Gastrocnemius medialis (tissue), 4 donors: ENCODE measurements around the gene ASAP3.

Experiments used
- POLR2A ChIP-seq, 2 donors: fragments of 450-650 bp; IDR thresholded peaks; one replicate each; pipeline ENCODE4 v1.6.1; 2017; ENCODE audit warnings: antibody characterized with exemption in 2 of 2, mild to moderate bottlenecking in 2 of 2, moderate library complexity in 2 of 2
- TF ChIP-seq, protein P1 (sequence below), 5 experiments: fragments of 450-650 bp in 3 of 5; fragments of 200-600 bp in 2 of 5; sonication (generic) in 2 of 5; IDR thresholded peaks in 4 of 5; conservative IDR thresholded peaks in 1 of 5; 1 replicate in 4 of 5; 2 replicates in 1 of 5; pipeline ENCODE4 v1.5.1; 2016 to 2019; ENCODE audit warnings: antibody characterized with exemption in 5 of 5, mild to moderate bottlenecking in 3 of 5, moderate library complexity in 3 of 5

DNA sequence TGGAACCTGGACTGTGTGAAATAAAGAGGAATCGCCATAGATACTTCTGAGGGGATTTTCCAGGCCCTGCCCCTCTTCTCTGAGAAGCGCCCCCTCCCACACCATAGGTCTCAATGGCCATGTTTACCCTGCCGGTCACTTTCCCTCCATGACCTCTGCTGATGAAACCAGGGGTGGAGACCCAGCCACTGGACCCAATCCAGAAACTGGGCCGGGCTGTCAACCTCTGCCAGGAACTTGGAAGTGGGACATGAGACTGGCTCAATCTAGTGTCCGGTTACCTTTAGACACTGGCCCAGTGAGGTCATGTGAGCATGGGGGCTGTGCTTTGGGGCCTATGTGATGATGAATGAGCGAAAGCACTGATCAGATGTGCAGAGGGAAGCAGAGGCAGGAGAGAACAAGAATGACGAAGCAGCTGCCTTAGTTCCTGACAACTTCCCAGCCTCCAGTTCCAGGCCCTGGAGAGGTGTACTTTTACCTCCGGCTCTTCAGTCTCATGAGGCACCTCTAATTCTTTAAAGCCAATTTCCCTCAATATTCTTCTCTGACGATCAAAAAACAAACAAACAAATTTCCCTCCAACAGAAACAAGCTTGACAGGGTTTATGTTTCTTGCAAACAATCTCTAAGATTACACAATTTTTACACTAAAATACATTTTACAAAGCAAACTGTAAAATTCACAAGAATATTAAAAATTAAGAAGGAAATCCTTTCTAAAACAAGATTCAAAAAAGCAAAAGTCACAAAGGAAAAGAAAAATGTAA lies 4.9 kb downstream of the ASAP3 start:
- TF ChIP-seq, protein P1, sequence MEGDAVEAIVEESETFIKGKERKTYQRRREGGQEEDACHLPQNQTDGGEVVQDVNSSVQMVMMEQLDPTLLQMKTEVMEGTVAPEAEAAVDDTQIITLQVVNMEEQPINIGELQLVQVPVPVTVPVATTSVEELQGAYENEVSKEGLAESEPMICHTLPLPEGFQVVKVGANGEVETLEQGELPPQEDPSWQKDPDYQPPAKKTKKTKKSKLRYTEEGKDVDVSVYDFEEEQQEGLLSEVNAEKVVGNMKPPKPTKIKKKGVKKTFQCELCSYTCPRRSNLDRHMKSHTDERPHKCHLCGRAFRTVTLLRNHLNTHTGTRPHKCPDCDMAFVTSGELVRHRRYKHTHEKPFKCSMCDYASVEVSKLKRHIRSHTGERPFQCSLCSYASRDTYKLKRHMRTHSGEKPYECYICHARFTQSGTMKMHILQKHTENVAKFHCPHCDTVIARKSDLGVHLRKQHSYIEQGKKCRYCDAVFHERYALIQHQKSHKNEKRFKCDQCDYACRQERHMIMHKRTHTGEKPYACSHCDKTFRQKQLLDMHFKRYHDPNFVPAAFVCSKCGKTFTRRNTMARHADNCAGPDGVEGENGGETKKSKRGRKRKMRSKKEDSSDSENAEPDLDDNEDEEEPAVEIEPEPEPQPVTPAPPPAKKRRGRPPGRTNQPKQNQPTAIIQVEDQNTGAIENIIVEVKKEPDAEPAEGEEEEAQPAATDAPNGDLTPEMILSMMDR (IDR thresholded peaks at IDR 0.05 in 4 of 5, conservative IDR thresholded peaks at IDR 0.05 in 1 of 5): no peak
- peak; percentile 79 to 85 for TF ChIP-seq POLR2A (IDR thresholded peaks at IDR 0.05)
